GM12878 (cell line): Measurements from ENCODE around the gene GPSM3. TPM values are rescaled to one million over a fixed set of nuclear protein-coding genes. Genes with fewer than 3 reads are reported as not detected.

Experiments
- ATAC-seq: fragments of 200-7000 bp; cut with Tn5 transposase; 3 replicates; pipeline ENCODE4 v1.9.1; 2020; ENCODE audit warnings: mild to moderate bottlenecking, moderate library complexity
- BruUV-seq: library from RNA; stranded (reverse); fragments of 400-500 nt; replicated peaks from 2 replicates; lab custom pipeline; 2021; lab: Mats Ljungman, UMichigan
- CTCF ChIA-PET: fragments of 300-600 bp; sonication (Branson Sonifier 250); formaldehyde crosslinking; extraction: SDS; loops from one replicate; lab custom pipeline; 2021; ENCODE audit warnings: inconsistent platforms; lab: Yijun Ruan, JAX
- POLR2A ChIA-PET: fragments of 350-600 bp; formaldehyde crosslinking; extraction: SDS; loops from one replicate; lab custom pipeline; 2021; ENCODE audit warnings: inconsistent platforms; lab: Charles Lee
- RAD21 ChIA-PET: fragments of 300-600 bp; sonication (Branson Sonifier 250); formaldehyde crosslinking; loops from one replicate; lab custom pipeline; 2023; ENCODE audit warnings: antibody characterized with exemption; ENCODE audit not compliant: unreplicated experiment; lab: Charles Lee
- SMC1A ChIA-PET: fragments of 300-600 bp; sonication (Branson Sonifier 250); formaldehyde crosslinking; loops from one replicate; lab custom pipeline; 2023; ENCODE audit not compliant: unreplicated experiment, uncharacterized antibody; lab: Charles Lee
- DNase-seq: peaks from one replicate; pipeline ENCODE4 v3.0.0-alpha.2; 2011; ENCODE audit warnings: low read depth, low spot score
- FAIRE-seq: peaks from 3 replicates; lab custom pipeline; 2011; peaks lifted over from hg19 to GRCh38; lab: Jason Lieb, UNC
- H2AFZ ChIP-seq: 2 replicates; pipeline ENCODE4 v1.6.0; 2011; ENCODE audit warnings: low read depth, low read length, control low read depth; ENCODE audit not compliant: control insufficient read depth
- H3K27ac ChIP-seq: 2 replicates; pipeline ENCODE4 v1.5.1; 2011; ENCODE audit warnings: control low read depth; ENCODE audit not compliant: control insufficient read depth, insufficient read depth
- H3K27me3 ChIP-seq, 2 experiments: replicated peaks in 1 of 2; 2 replicates each; pipeline versions ENCODE4 v1.6.0 to v1.6.1; 2011; ENCODE audit warnings: low read length in 1 of 2; ENCODE audit not compliant: control insufficient read depth in 2 of 2, insufficient read depth in 2 of 2
- H3K36me3 ChIP-seq, 2 experiments: 2 replicates each; pipeline ENCODE4 v1.5.1; 2011; ENCODE audit warnings: low read length in 1 of 2; ENCODE audit not compliant: control insufficient read depth in 2 of 2, insufficient read depth in 2 of 2
- H3K4me1 ChIP-seq: 2 replicates; pipeline ENCODE4 v1.6.1; 2011; ENCODE audit warnings: mild to moderate bottlenecking, low read length, moderate library complexity, mixed read lengths; ENCODE audit not compliant: control insufficient read depth, insufficient read depth
- H3K4me2 ChIP-seq: 2 replicates; pipeline ENCODE4 v1.6.0; 2011; ENCODE audit warnings: control low read depth; ENCODE audit not compliant: control insufficient read depth, insufficient read depth
- H3K4me3 ChIP-seq: fragments of 200-600 bp; sonication (generic); 2 replicates; pipeline ENCODE4 v1.5.1; 2016
- H3K79me2 ChIP-seq: 2 replicates; pipeline ENCODE4 v1.6.0; 2011; ENCODE audit warnings: low read length; ENCODE audit not compliant: control insufficient read depth, insufficient read depth
- H3K9ac ChIP-seq: 2 replicates; pipeline ENCODE4 v1.8.0; 2011; ENCODE audit warnings: low read length, control low read depth, mixed read lengths; ENCODE audit not compliant: control insufficient read depth, insufficient read depth
- H3K9me3 ChIP-seq: replicated peaks from 3 replicates; pipeline ENCODE4 v1.5.1; 2011; ENCODE audit warnings: mild to moderate bottlenecking, low read length; ENCODE audit not compliant: control insufficient read depth, insufficient read depth
- H4K20me1 ChIP-seq: 2 replicates; pipeline ENCODE4 v1.6.0; 2011; ENCODE audit not compliant: control insufficient read depth, insufficient read depth
- BCL11A ChIP-seq: IDR thresholded peaks from 2 replicates; pipeline ENCODE4 v1.6.1; 2011; ENCODE audit warnings: low read depth, low read length
- DPF2 ChIP-seq: fragments of 450-650 bp; IDR thresholded peaks from 2 replicates; pipeline ENCODE4 v1.6.1; 2017; ENCODE audit warnings: mild to moderate bottlenecking
- HSF1 ChIP-seq: fragments of 150-350 bp; IDR thresholded peaks from 2 replicates; pipeline ENCODE4 v1.6.1; 2014; ENCODE audit warnings: mild to moderate bottlenecking, low read depth, low read length
- IKZF2 ChIP-seq, 2 experiments: fragments of 450-650 bp; IDR thresholded peaks; 2 replicates each; pipeline ENCODE4 v1.6.1; 2017; ENCODE audit warnings: mild to moderate bottlenecking in 2 of 2, moderate library complexity in 2 of 2
- MEF2A ChIP-seq: IDR thresholded peaks from 2 replicates; pipeline ENCODE4 v1.6.1; 2011; ENCODE audit warnings: low read depth, mild to moderate bottlenecking, low read length, moderate library complexity; ENCODE audit not compliant: insufficient read depth
- MTA3 ChIP-seq: IDR thresholded peaks from 2 replicates; pipeline ENCODE4 v1.6.1; 2012; ENCODE audit warnings: low read length, inconsistent platforms, borderline replicate concordance
- MYC ChIP-seq: IDR thresholded peaks from 2 replicates; pipeline ENCODE4 v1.6.1; 2011; ENCODE audit warnings: mild to moderate bottlenecking, low read length, moderate library complexity, inconsistent platforms; ENCODE audit not compliant: insufficient read depth, insufficient replicate concordance, insufficient read length, severe bottlenecking
- NFXL1 ChIP-seq: fragments of 450-650 bp; IDR thresholded peaks from 2 replicates; pipeline ENCODE4 v1.6.1; 2017; ENCODE audit warnings: antibody characterized with exemption, mild to moderate bottlenecking, borderline replicate concordance
- RBBP5 ChIP-seq: fragments of 200-600 bp; sonication (generic); conservative IDR thresholded peaks from 2 replicates; pipeline ENCODE4 v1.6.1; 2016
- RCOR1 ChIP-seq: conservative IDR thresholded peaks from 2 replicates; pipeline ENCODE4 v1.6.1; 2012; ENCODE audit warnings: low read depth, low read length, improper control_type of control experiment
- SREBF1 ChIP-seq: IDR thresholded peaks from 2 replicates; pipeline ENCODE4 v1.6.1; 2012; ENCODE audit warnings: mild to moderate bottlenecking, low read length
- SRF ChIP-seq, 2 experiments: IDR thresholded peaks; 2 replicates each; pipeline ENCODE4 v1.6.1; 2011; ENCODE audit warnings: low read depth in 2 of 2, low read length in 2 of 2, mild to moderate bottlenecking in 1 of 2, moderate library complexity in 1 of 2
- STAT3 ChIP-seq: IDR thresholded peaks from 2 replicates; pipeline ENCODE4 v1.6.1; 2011; ENCODE audit warnings: low read depth, low read length, improper control_type of control experiment
- ZNF24 ChIP-seq: fragments of 450-650 bp; IDR thresholded peaks from 2 replicates; pipeline ENCODE4 v1.6.1; 2017; ENCODE audit warnings: antibody characterized with exemption, mild to moderate bottlenecking
- WGBS: methylation state at CpG from one replicate; pipeline ENCODE4 v1.1.6; 2016; ENCODE audit warnings: low lambda C conversion rate; ENCODE audit not compliant: insufficient replicate concordance, insufficient coverage; ENCODE audit errors: missing lambda C conversion rate; 5-methylcytosine and 5-hydroxymethylcytosine counted together
- in situ Hi-C: fragments of 300-500 bp; cut with MboI; formaldehyde crosslinking; loops from 9 replicates; pipeline ENCODE4 v1.14.3; 2018; ENCODE audit warnings: mixed read lengths
- intact Hi-C: fragments of 100-400 bp; cut with micrococcal nuclease; formaldehyde crosslinking; loops from one replicate; pipeline ENCODE4 v1.14.2; 2022; ENCODE audit not compliant: unreplicated experiment
- polyA plus RNA-seq, 11 experiments: library from polyadenylated mRNA; depleted of rRNA in 4 of 11; unstranded in 6 of 11; stranded (reverse) in 5 of 11; fragments of >200 nt; fragmentation: Nextera tagmentation in 4 of 11; fragmentation: Illumina TruSeq in 1 of 11; extraction: Ambion mirVana in 4 of 11; extraction: Trizol in 1 of 11; gene quantifications; 1 replicate in 1 of 11; 2 replicates in 10 of 11; pipeline versions ENCODE4 v1.2.1 to v1.2.3, GENCODE V29; 2011 to 2016; ENCODE audit warnings: inconsistent platforms in 2 of 11, missing spikeins in 2 of 11, low read depth in 1 of 11
- total RNA-seq, 4 experiments: library from RNA; depleted of rRNA in 3 of 4; stranded (reverse); fragments of >200 nt in 3 of 4; fragmentation: Illumina TruSeq in 1 of 4; extraction: Trizol in 1 of 4; gene quantifications; 2 replicates each; pipeline versions ENCODE4 v1.2.1 to v1.2.3, GENCODE V29; 2013 to 2021

The GPSM3 gene
- total and polyA plus RNA-seq, 10 of the 15 experiments (the other 5 are each of a cell fraction or from before 2014, with no cell fraction given), result 22.0 to 137 (median 113) TPM

- ATAC-seq, result no peak
- RAD21 ChIA-PET, result interaction anchor here (1.2 kb wide), 1 partner anchor 39 kb away, joined by 3 read pairs; the partner anchor contains the start of gene PBX2
- H2AFZ ChIP-seq, result no peak overlapping the region
- TF ChIP-seq NFXL1 (no peak), MYC (no peak)
- TF ChIP-seq, all 136 proteins: peak for 0
- no peak for FAIRE-seq
- Histone ChIP-seq H3K27me3 (peaks cover 9% of the 10 kb centered on the region in 2 experiments), H3K79me2 (no peaks in the 10 kb centered on the region), H4K20me1 (no peaks in the 10 kb centered on the region), H3K4me3 (no peak overlapping the region), H3K27ac (no peak overlapping the region), H3K9ac (no peak overlapping the region), H3K36me3 (no peaks in the 10 kb centered on the region; a peak in 1 of 4 replicates), H3K9me3 (no peaks in the 10 kb centered on the region; the same call in 2 of the 3 replicates), H3K4me1 (peaks cover 3% of the 10 kb centered on the region; the same call in 1 of the 2 replicates), H3K4me2 (no peak overlapping the region)
- DNase-seq, result no peak
- in situ Hi-C loops (no loop called here), intact Hi-C loops (loop anchor here (10.0 kb wide), 1 partner anchor 107 kb away; no protein-coding TSS in a partner anchor)
- no TSS peak for BruUV-seq
- SMC1A ChIA-PET, result no interaction called here
- POLR2A ChIA-PET, result interaction anchor here (1.0 to 1.1 kb wide), 2 partner anchors 21 to 23 kb away, joined by 4 to 8 read pairs; partner anchors contain the start of gene ATF6B
- 29% methylated on average over 7 of the region's 8 CpGs for WGBS
- CTCF ChIA-PET, result interaction anchor here (1.5 kb wide), 1 partner anchor 33 kb away, joined by 4 read pairs; no protein-coding TSS in a partner anchor
Measured at GRCh38 chr6:32151181-32151862, 41.1 kb downstream of the GPSM3 start.

- H3K9ac ChIP-seq, result no peak overlapping the region
- 48% methylated on average over 36 of the region's 55 CpGs for WGBS
- in situ Hi-C loops, result no loop called here
- H3K36me3 ChIP-seq, result no peaks in the 10 kb centered on the region
- no peaks in the 10 kb centered on the region for H3K79me2 ChIP-seq
- H4K20me1 ChIP-seq, result no peaks in the 10 kb centered on the region
- DNase-seq (no peak), ATAC-seq (no peak), FAIRE-seq (no peak)
- H3K9me3 ChIP-seq, result no peaks in the 10 kb centered on the region; the same call in 2 of the 3 replicates
- no peak overlapping the region for H3K4me2 ChIP-seq
- no peak overlapping the region for H3K4me3 ChIP-seq
- peaks cover 3% of the 10 kb centered on the region; the same call in 1 of the 2 replicates for H3K4me1 ChIP-seq
- no peak overlapping the region for H2AFZ ChIP-seq
- SMC1A ChIA-PET, result no interaction called here
- BruUV-seq, result no TSS peak
- intact Hi-C loops, result loop anchor here (10.0 kb wide), 1 partner anchor 105 kb away; no protein-coding TSS in a partner anchor
- POLR2A ChIA-PET, result no interaction called here
- no peak overlapping the region for H3K27ac ChIP-seq
- H3K27me3 ChIP-seq, result peaks cover 9 to 12% of the 10 kb centered on the region in 2 experiments
- TF ChIP-seq RBBP5 (no peak), RCOR1 (no peak), IKZF2 (IDR thresholded peaks at IDR 0.05) (no peak), SRF (IDR thresholded peaks at IDR 0.05; ENCODE audit: low read depth in 2 of 2, low read length in 2 of 2) (no peak), MTA3 (no peak), SREBF1 (no peak), HSF1 (no peak), STAT3 (no peak), ZNF24 (no peak), MEF2A (no peak), DPF2 (no peak), BCL11A (no peak), NFXL1 (no peak)
- CTCF ChIA-PET, result no interaction called here
- RAD21 ChIA-PET, result no interaction called here
Measured at GRCh38 chr6:32149932-32150870, 42.2 kb downstream of the GPSM3 start.
